ENCODE data around the gene SYTL2. TPM values are rescaled to one million over a fixed set of nuclear protein-coding genes. Genes with fewer than 3 reads are reported as not detected.

Gene SYTL2
- total and polyA plus RNA-seq, 5 donors: 4.3 to 7.3 (median 5.7) TPM

GRCh38 chr11:85809191-85809590 is 1.8 kb downstream of the SYTL2 start:
- no peaks in the 10 kb centered on the region for H3K9me3 ChIP-seq (ENCODE audit: control insufficient read depth, low read length)
- no peak overlapping the region for H3K27ac ChIP-seq (ENCODE audit: low read length)
- no peaks in the 10 kb centered on the region for H3K4me1 ChIP-seq (ENCODE audit: control insufficient read depth, insufficient read depth, low read length)
- ATAC-seq: no peak
- intact Hi-C loops (cut with DNase I): no loop called here
- 82% methylated on average over 4 of the region's 4 CpGs for WGBS
- no peaks in the 10 kb centered on the region for H3K27me3 ChIP-seq (ENCODE audit: control insufficient read depth, insufficient read depth)
- DNase-seq: peak in 1 of 3 donors; percentile 29
- no peak overlapping the region for H3K4me3 ChIP-seq (ENCODE audit: low read length)

- 85% methylated on average over 2 of the region's 2 CpGs for WGBS
- no peak for DNase-seq
- Histone ChIP-seq H3K27ac (ENCODE audit: low read length) (no peak overlapping the region), H3K4me1 (ENCODE audit: control insufficient read depth, insufficient read depth, low read length) (no peaks in the 10 kb centered on the region), H3K9me3 (ENCODE audit: control insufficient read depth, low read length) (no peaks in the 10 kb centered on the region), H3K4me3 (ENCODE audit: low read length) (no peak overlapping the region), H3K27me3 (ENCODE audit: control insufficient read depth, insufficient read depth) (no peaks in the 10 kb centered on the region)
- intact Hi-C loops (cut with DNase I): no loop called here
- ATAC-seq: no peak
These were observed 4.1 kb downstream of the SYTL2 start for GRCh38 chr11:85806876-85807275.

- intact Hi-C loops (cut with DNase I): no loop called here
- no peaks in the 10 kb centered on the region for H3K9me3 ChIP-seq (ENCODE audit: control insufficient read depth, low read length)
- no peak overlapping the region for H3K27ac ChIP-seq (ENCODE audit: low read length)
- no peak overlapping the region for H3K4me3 ChIP-seq (ENCODE audit: low read length)
- DNase-seq (no peak), ATAC-seq (no peak)
- H3K4me1 ChIP-seq (ENCODE audit: control insufficient read depth, insufficient read depth, low read length): no peaks in the 10 kb centered on the region
- H3K27me3 ChIP-seq (ENCODE audit: control insufficient read depth, insufficient read depth): no peaks in the 10 kb centered on the region
These were observed 4.9 kb downstream of the SYTL2 start for GRCh38 chr11:85806016-85806415.

- H3K27me3 ChIP-seq (ENCODE audit: control insufficient read depth, insufficient read depth): no peaks in the 10 kb centered on the region
- no peak overlapping the region for H3K27ac ChIP-seq (ENCODE audit: low read length)
- H3K4me1 ChIP-seq (ENCODE audit: control insufficient read depth, insufficient read depth, low read length): no peaks in the 10 kb centered on the region
- H3K9me3 ChIP-seq (ENCODE audit: control insufficient read depth, low read length): no peaks in the 10 kb centered on the region
- DNase-seq: no peak
- 49% methylated on average over 1 of the region's 1 CpG for WGBS
- intact Hi-C loops (cut with DNase I): no loop called here
- ATAC-seq: no peak
- H3K4me3 ChIP-seq (ENCODE audit: low read length): no peak overlapping the region
These were observed 5.6 kb downstream of the SYTL2 start for GRCh38 chr11:85805387-85805786.

- ATAC-seq: no peak
- Histone ChIP-seq H3K9me3 (ENCODE audit: control insufficient read depth, low read length) (no peaks in the 10 kb centered on the region), H3K4me1 (ENCODE audit: control insufficient read depth, insufficient read depth, low read length) (no peaks in the 10 kb centered on the region), H3K27ac (ENCODE audit: low read length) (no peak overlapping the region), H3K4me3 (ENCODE audit: low read length) (no peak overlapping the region), H3K27me3 (ENCODE audit: control insufficient read depth, insufficient read depth) (no peaks in the 10 kb centered on the region)
- 98% methylated on average over 2 of the region's 2 CpGs for WGBS
- intact Hi-C loops (cut with DNase I): no loop called here
- no peak for DNase-seq
These were observed 7.0 kb downstream of the SYTL2 start for GRCh38 chr11:85803920-85804319.

GRCh38 chr11:85803303-85803702 is 7.6 kb downstream of the SYTL2 start:
- H3K4me3 ChIP-seq (ENCODE audit: low read length): no peak overlapping the region
- no peaks in the 10 kb centered on the region for H3K4me1 ChIP-seq (ENCODE audit: control insufficient read depth, insufficient read depth, low read length)
- DNase-seq (no peak), ATAC-seq (no peak)
- no peaks in the 10 kb centered on the region for H3K9me3 ChIP-seq (ENCODE audit: control insufficient read depth, low read length)
- H3K27me3 ChIP-seq (ENCODE audit: control insufficient read depth, insufficient read depth): no peaks in the 10 kb centered on the region
- WGBS: 73% methylated on average over 1 of the region's 1 CpG
- intact Hi-C loops (cut with DNase I): no loop called here
- no peak overlapping the region for H3K27ac ChIP-seq (ENCODE audit: low read length)

GRCh38 chr11:85801527-85801926 is 9.4 kb downstream of the SYTL2 start:
- DNase-seq (no peak), ATAC-seq (no peak)
- intact Hi-C loops (cut with DNase I): no loop called here
- no peak overlapping the region for H3K4me3 ChIP-seq (ENCODE audit: low read length)
- no peaks in the 10 kb centered on the region for H3K27me3 ChIP-seq (ENCODE audit: control insufficient read depth, insufficient read depth)
- no peaks in the 10 kb centered on the region for H3K9me3 ChIP-seq (ENCODE audit: control insufficient read depth, low read length)
- 97% methylated on average over 7 of the region's 7 CpGs for WGBS
- H3K4me1 ChIP-seq (ENCODE audit: control insufficient read depth, insufficient read depth, low read length): no peaks in the 10 kb centered on the region
- no peak overlapping the region for H3K27ac ChIP-seq (ENCODE audit: low read length)

GRCh38 chr11:85800595-85801342 is 10.2 kb downstream of the SYTL2 start:
- WGBS: 74% methylated on average over 4 of the region's 4 CpGs
- DNase-seq: no peak
- intact Hi-C loops (cut with DNase I): no loop called here
- ATAC-seq: no peak
- Histone ChIP-seq H3K4me1 (ENCODE audit: control insufficient read depth, insufficient read depth, low read length) (no peaks in the 10 kb centered on the region), H3K27ac (ENCODE audit: low read length) (no peak overlapping the region), H3K4me3 (ENCODE audit: low read length) (no peak overlapping the region), H3K9me3 (ENCODE audit: control insufficient read depth, low read length) (no peaks in the 10 kb centered on the region), H3K27me3 (ENCODE audit: control insufficient read depth, insufficient read depth) (no peaks in the 10 kb centered on the region)

GRCh38 chr11:85799142-85799541 is 11.8 kb downstream of the SYTL2 start:
- H3K27me3 ChIP-seq (ENCODE audit: control insufficient read depth, insufficient read depth): no peaks in the 10 kb centered on the region
- H3K4me3 ChIP-seq (ENCODE audit: low read length): no peak overlapping the region
- H3K27ac ChIP-seq (ENCODE audit: low read length): no peak overlapping the region
- intact Hi-C loops (cut with DNase I): no loop called here
- 68% methylated on average over 2 of the region's 2 CpGs for WGBS
- DNase-seq (no peak), ATAC-seq (no peak)
- H3K4me1 ChIP-seq (ENCODE audit: control insufficient read depth, insufficient read depth, low read length): no peaks in the 10 kb centered on the region
- no peaks in the 10 kb centered on the region for H3K9me3 ChIP-seq (ENCODE audit: control insufficient read depth, low read length)

- no peaks in the 10 kb centered on the region for H3K9me3 ChIP-seq (ENCODE audit: control insufficient read depth, low read length)
- ATAC-seq: no peak
- no peaks in the 10 kb centered on the region for H3K4me1 ChIP-seq (ENCODE audit: control insufficient read depth, insufficient read depth, low read length)
- no peaks in the 10 kb centered on the region for H3K27me3 ChIP-seq (ENCODE audit: control insufficient read depth, insufficient read depth)
- no peak overlapping the region for H3K4me3 ChIP-seq (ENCODE audit: low read length)
- DNase-seq: no peak
- intact Hi-C loops (cut with DNase I): no loop called here
- WGBS: 99% methylated on average over 4 of the region's 4 CpGs
- H3K27ac ChIP-seq (ENCODE audit: low read length): no peak overlapping the region
These were observed 12.6 kb downstream of the SYTL2 start for GRCh38 chr11:85798361-85798760.

GRCh38 chr11:85795712-85796487 is 15.0 kb downstream of the SYTL2 start:
- Histone ChIP-seq H3K9me3 (ENCODE audit: control insufficient read depth, low read length) (no peaks in the 10 kb centered on the region), H3K4me1 (ENCODE audit: control insufficient read depth, insufficient read depth, low read length) (no peaks in the 10 kb centered on the region), H3K27ac (ENCODE audit: low read length) (no peak overlapping the region), H3K4me3 (ENCODE audit: low read length) (no peak overlapping the region), H3K27me3 (ENCODE audit: control insufficient read depth, insufficient read depth) (no peaks in the 10 kb centered on the region)
- 72% methylated on average over 4 of the region's 4 CpGs for WGBS
- intact Hi-C loops (cut with DNase I): no loop called here
- DNase-seq (no peak), ATAC-seq (no peak)
